ENCODE data around the gene MIS18BP1. TPM values are rescaled to one million over a fixed set of nuclear protein-coding genes. Genes with fewer than 3 reads are reported as not detected.

Gene MIS18BP1
- polyA plus RNA-seq, 4 donors: 28.5 to 54.9 (median 43.5) TPM

DNA sequence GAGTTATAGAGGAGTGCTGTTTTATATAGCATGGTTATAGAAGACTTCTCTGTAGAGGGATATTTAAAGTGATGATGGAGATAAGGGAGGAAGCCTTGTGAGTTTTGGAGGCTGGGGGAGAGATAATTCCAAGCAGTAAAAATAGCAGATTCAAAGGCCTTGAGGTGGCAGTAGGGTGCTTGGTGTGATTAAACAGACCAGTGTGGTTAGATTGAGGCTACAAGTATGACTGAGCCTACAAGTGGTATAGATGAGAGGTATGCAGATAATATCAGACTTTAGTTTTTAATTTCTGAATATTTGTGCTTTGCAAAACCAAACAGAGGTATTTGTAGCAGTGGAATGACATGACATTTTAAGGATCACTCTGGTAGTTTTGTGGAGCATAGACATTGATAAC lies 96.9 kb downstream of the MIS18BP1 start:
- DNase-seq (ENCODE audit: low read depth in 4 of 4, low spot score in 2 of 4): no peak

Other genes starting within 250 kb of the MIS18BP1 start
- 10 to 100 TPM; 53.3 to 92.6 (median 70.3) TPM for gene PRPF39, start 169.1 kb downstream of the MIS18BP1 start, polyA plus RNA-seq (ENCODE audit: insufficient read length in 4 of 4)
- 100 to 1,000 TPM; 117 to 136 (median 127) TPM for gene FKBP3, start 118.7 kb downstream of the MIS18BP1 start, polyA plus RNA-seq (ENCODE audit: insufficient read length in 4 of 4)
- gene FANCM, start 117.3 kb downstream of the MIS18BP1 start, polyA plus RNA-seq (ENCODE audit: insufficient read length in 4 of 4): 10 to 100 TPM; 11.7 to 15.1 (median 12.5) TPM

Data from left renal cortex interstitium (tissue), 4 donors.